Testis (tissue), 2 donors: ENCODE results near the gene PCED1A.

Experiments
- POLR2A ChIP-seq: fragments of 450-650 bp; IDR thresholded peaks from one replicate; pipeline ENCODE4 v1.6.1; 2017; ENCODE audit warnings: antibody characterized with exemption, mild to moderate bottlenecking, moderate library complexity
- TF ChIP-seq, protein P1 (sequence below), 3 experiments: fragments of 450-650 bp in 2 of 3; fragments of 200-600 bp in 1 of 3; sonication (generic) in 1 of 3; IDR thresholded peaks; one replicate each; pipeline ENCODE4 v1.5.1; 2016 to 2019; ENCODE audit warnings: antibody characterized with exemption in 3 of 3, mild to moderate bottlenecking in 2 of 3, moderate library complexity in 1 of 3

DNA sequence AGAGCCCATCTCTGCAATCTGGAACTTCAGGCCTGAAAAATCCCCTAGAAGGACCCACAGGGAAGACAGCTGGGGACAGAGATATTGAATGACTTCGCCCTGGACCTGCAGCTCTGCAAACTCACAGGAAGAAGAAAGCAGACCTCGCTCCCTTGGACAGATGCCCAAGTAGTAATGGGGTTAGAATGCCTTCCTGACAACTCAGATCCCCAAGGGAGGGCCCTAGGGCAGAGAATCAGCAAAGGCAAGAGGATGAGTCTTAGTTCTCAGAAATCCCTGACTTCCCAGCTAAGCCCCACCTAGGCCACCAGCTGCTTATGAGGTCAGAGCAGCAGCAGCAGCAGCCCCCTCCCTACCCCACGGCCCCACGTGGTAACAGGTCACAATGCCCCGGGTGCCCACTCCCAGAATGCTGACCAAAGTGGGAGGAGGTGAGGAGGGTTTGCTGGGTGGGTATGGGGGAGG is 25.8 kb downstream of the PCED1A start, which contains the start of gene C20orf141:
- no peak for TF ChIP-seq POLR2A
- TF ChIP-seq, protein P1, sequence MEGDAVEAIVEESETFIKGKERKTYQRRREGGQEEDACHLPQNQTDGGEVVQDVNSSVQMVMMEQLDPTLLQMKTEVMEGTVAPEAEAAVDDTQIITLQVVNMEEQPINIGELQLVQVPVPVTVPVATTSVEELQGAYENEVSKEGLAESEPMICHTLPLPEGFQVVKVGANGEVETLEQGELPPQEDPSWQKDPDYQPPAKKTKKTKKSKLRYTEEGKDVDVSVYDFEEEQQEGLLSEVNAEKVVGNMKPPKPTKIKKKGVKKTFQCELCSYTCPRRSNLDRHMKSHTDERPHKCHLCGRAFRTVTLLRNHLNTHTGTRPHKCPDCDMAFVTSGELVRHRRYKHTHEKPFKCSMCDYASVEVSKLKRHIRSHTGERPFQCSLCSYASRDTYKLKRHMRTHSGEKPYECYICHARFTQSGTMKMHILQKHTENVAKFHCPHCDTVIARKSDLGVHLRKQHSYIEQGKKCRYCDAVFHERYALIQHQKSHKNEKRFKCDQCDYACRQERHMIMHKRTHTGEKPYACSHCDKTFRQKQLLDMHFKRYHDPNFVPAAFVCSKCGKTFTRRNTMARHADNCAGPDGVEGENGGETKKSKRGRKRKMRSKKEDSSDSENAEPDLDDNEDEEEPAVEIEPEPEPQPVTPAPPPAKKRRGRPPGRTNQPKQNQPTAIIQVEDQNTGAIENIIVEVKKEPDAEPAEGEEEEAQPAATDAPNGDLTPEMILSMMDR (IDR thresholded peaks at IDR 0.05): no peak
